MM.1S (cell line): ENCODE data around the gene ANKS1B.

Experiments used
- DNase-seq: peaks from one replicate; pipeline ENCODE4 v3.0.0-alpha.2; 2015
- H2AFZ ChIP-seq: fragments of 300-600 bp; sonication (generic); 2 replicates; pipeline ENCODE4 v1.6.0; 2016; ENCODE audit warnings: antibody characterized with exemption, low read length
- H3F3A ChIP-seq: fragments of 300-600 bp; sonication (generic); 2 replicates; pipeline ENCODE4 v1.6.1; 2016; ENCODE audit warnings: mild to moderate bottlenecking, antibody characterized with exemption, low read length, moderate library complexity, mixed read lengths; ENCODE audit not compliant: insufficient read depth
- H3K27ac ChIP-seq: fragments of 300-600 bp; sonication (generic); 2 replicates; pipeline ENCODE4 v1.5.1; 2016; ENCODE audit warnings: mild to moderate bottlenecking, low read length
- H3K27me3 ChIP-seq: fragments of 300-600 bp; sonication (generic); replicated peaks from 2 replicates; pipeline ENCODE4 v1.6.0; 2016; ENCODE audit warnings: low read length; ENCODE audit not compliant: insufficient read depth
- H3K36me3 ChIP-seq: fragments of 300-600 bp; sonication (generic); replicated peaks from 2 replicates; pipeline ENCODE4 v1.6.1; 2016; ENCODE audit warnings: mild to moderate bottlenecking, low read length, mixed read lengths; ENCODE audit not compliant: insufficient read depth
- H3K4me1 ChIP-seq: fragments of 300-600 bp; sonication (generic); 2 replicates; pipeline ENCODE4 v1.6.1; 2016; ENCODE audit warnings: low read length, mixed read lengths
- H3K4me2 ChIP-seq: fragments of 300-600 bp; sonication (generic); 2 replicates; pipeline ENCODE4 v1.6.0; 2016; ENCODE audit warnings: low read depth, low read length
- H3K4me3 ChIP-seq: fragments of 300-600 bp; sonication (generic); 2 replicates; pipeline ENCODE4 v1.5.1; 2016; ENCODE audit warnings: low read length, mixed read lengths
- H3K79me2 ChIP-seq: fragments of 300-600 bp; sonication (generic); 2 replicates; pipeline ENCODE4 v1.6.1; 2016; ENCODE audit warnings: mixed run types, low read length, mixed read lengths
- H3K9ac ChIP-seq: fragments of 300-600 bp; sonication (generic); 2 replicates; pipeline ENCODE4 v1.6.1; 2016; ENCODE audit warnings: low read length, mixed read lengths
- H3K9me2 ChIP-seq: fragments of 300-600 bp; sonication (generic); replicated peaks from 2 replicates; pipeline ENCODE4 v1.6.1; 2016; ENCODE audit warnings: mild to moderate bottlenecking, low read length, mixed read lengths; ENCODE audit not compliant: insufficient read depth
- H3K9me3 ChIP-seq: fragments of 300-600 bp; sonication (generic); replicated peaks from 2 replicates; pipeline ENCODE4 v1.6.1; 2016; ENCODE audit warnings: mild to moderate bottlenecking, low read length, mixed read lengths; ENCODE audit not compliant: insufficient read depth
- H4K20me1 ChIP-seq: fragments of 300-600 bp; sonication (generic); 2 replicates; pipeline ENCODE4 v1.6.1; 2016; ENCODE audit warnings: mild to moderate bottlenecking, low read length, moderate library complexity, mixed read lengths; ENCODE audit not compliant: insufficient read depth
- CTCF ChIP-seq: fragments of 300-600 bp; sonication (generic); IDR thresholded peaks from 2 replicates; pipeline ENCODE4 v1.5.1; 2016; ENCODE audit warnings: antibody characterized with exemption, low read length, mixed read lengths
- EZH2 ChIP-seq: fragments of 300-600 bp; sonication (generic); optimal IDR thresholded peaks from 2 replicates; pipeline ENCODE3; 2017; ENCODE audit warnings: low read depth, mild to moderate bottlenecking, antibody characterized with exemption, low read length, mixed read lengths
- EZH2phosphoT487 ChIP-seq: fragments of 300-600 bp; sonication (generic); IDR thresholded peaks from 2 replicates; pipeline ENCODE4 v1.6.1; 2018; ENCODE audit warnings: antibody characterized with exemption, low read length

ANKS1B gene

GRCh38 chr12:98738539-98738938 is 1246.2 kb downstream of the ANKS1B start:
- Histone ChIP-seq H3F3A (no peaks in the 10 kb centered on the region), H3K4me1 (no peaks in the 10 kb centered on the region), H2AFZ (no peak overlapping the region), H3K9me3 (no peaks in the 10 kb centered on the region), H3K9ac (no peak overlapping the region), H3K36me3 (no peaks in the 10 kb centered on the region), H3K4me3 (no peak overlapping the region), H3K4me2 (no peak overlapping the region), H3K27ac (no peak overlapping the region), H3K27me3 (no peaks in the 10 kb centered on the region), H3K79me2 (no peaks in the 10 kb centered on the region), H3K9me2 (no peaks in the 10 kb centered on the region), H4K20me1 (no peaks in the 10 kb centered on the region)
- TF ChIP-seq EZH2phosphoT487 (no peak), CTCF (no peak), EZH2 (no peak)
- no peak for DNase-seq

- Histone ChIP-seq H3K27me3 (no peaks in the 10 kb centered on the region), H3K79me2 (no peaks in the 10 kb centered on the region), H3K4me1 (no peaks in the 10 kb centered on the region), H3K9me3 (no peaks in the 10 kb centered on the region), H2AFZ (no peak overlapping the region), H3K9ac (no peak overlapping the region), H4K20me1 (no peaks in the 10 kb centered on the region), H3K4me2 (no peak overlapping the region), H3F3A (no peaks in the 10 kb centered on the region), H3K36me3 (no peaks in the 10 kb centered on the region), H3K9me2 (no peaks in the 10 kb centered on the region), H3K4me3 (no peak overlapping the region), H3K27ac (no peak overlapping the region)
- DNase-seq, result no peak
- TF ChIP-seq EZH2phosphoT487, result no peak
- TF ChIP-seq CTCF, result no peak
- TF ChIP-seq EZH2, result no peak
These were observed 1246.7 kb downstream of the ANKS1B start for GRCh38 chr12:98738002-98738401.

- DNase-seq, result no peak
- TF ChIP-seq CTCF (no peak), EZH2 (no peak), EZH2phosphoT487 (no peak)
- Histone ChIP-seq H3K79me2 (no peaks in the 10 kb centered on the region), H3K36me3 (no peaks in the 10 kb centered on the region), H3K27ac (no peak overlapping the region), H3F3A (no peaks in the 10 kb centered on the region), H3K9ac (no peak overlapping the region), H2AFZ (no peak overlapping the region), H3K4me1 (no peaks in the 10 kb centered on the region), H3K27me3 (no peaks in the 10 kb centered on the region), H3K9me2 (no peaks in the 10 kb centered on the region), H4K20me1 (no peaks in the 10 kb centered on the region), H3K4me2 (no peak overlapping the region), H3K4me3 (no peak overlapping the region), H3K9me3 (no peaks in the 10 kb centered on the region)
These were observed 1247.4 kb downstream of the ANKS1B start for GRCh38 chr12:98737322-98737712.
